Measurements from ENCODE around the gene KIAA0753. TPM values are rescaled to one million over a fixed set of nuclear protein-coding genes. Genes with fewer than 3 reads are reported as not detected.

KIAA0753 gene
- total and polyA plus RNA-seq, 2 of the 8 experiments (the other 6 are each of a cell fraction or from before 2014, with no cell fraction given): 5.0 to 27.1 TPM

- no peak overlapping the region for H2BK20ac ChIP-seq (ENCODE audit: low read length)
- no peaks in the 10 kb centered on the region for H3K27me3 ChIP-seq (replicated peaks in 1 of 4; ENCODE audit: control insufficient read depth in 3 of 4, extremely low read depth in 1 of 4, insufficient read depth in 3 of 4, low read length in 3 of 4)
- H3K4me3 ChIP-seq (ENCODE audit: extremely low read depth in 1 of 4, insufficient read depth in 2 of 4, low read depth in 3 of 4, low read length in 4 of 4): no peak overlapping the region
- peaks cover 17 to 49% (median 41%) of the 10 kb centered on the region in 4 experiments; a peak in 7 of 8 replicates for H3K36me3 ChIP-seq (ENCODE audit: control insufficient read depth in 2 of 4, insufficient read depth in 4 of 4, low read length in 3 of 4)
- no peaks in the 10 kb centered on the region for H3K79me1 ChIP-seq (ENCODE audit: low read depth, low read length)
- no peaks in the 10 kb centered on the region for H3K4me1 ChIP-seq (replicated peaks in 1 of 4; ENCODE audit: control insufficient read depth in 3 of 4, insufficient read depth in 4 of 4, low read length in 3 of 4)
- no peak overlapping the region for H3K23ac ChIP-seq (ENCODE audit: insufficient read length)
- H4K5ac ChIP-seq (ENCODE audit: insufficient read length, low read depth, low read length): no peak overlapping the region
- peaks cover 0 to 4% of the 10 kb centered on the region in 2 experiments for H4K20me1 ChIP-seq (replicated peaks in 1 of 2; ENCODE audit: control insufficient read depth in 1 of 2, insufficient read depth in 2 of 2, low read length in 2 of 2)
- no peak overlapping the region for H3K4me2 ChIP-seq (ENCODE audit: insufficient read depth in 1 of 2, low read depth in 2 of 2, low read length in 2 of 2)
- H4K8ac ChIP-seq (ENCODE audit: extremely low read depth, insufficient read depth, low read length): no peak overlapping the region
- H3K27ac ChIP-seq (ENCODE audit: low read depth, low read length): no peak overlapping the region
- ChIA-PET POLR2A (ENCODE audit: partially characterized antibody) (interaction anchor here (1.0 kb wide), 1 partner anchor 12 kb away, joined by 4 read pairs; no protein-coding TSS in a partner anchor), CTCF (ENCODE audit: partially characterized antibody) (interaction anchor here (0.6 to 1.4 kb wide), 3 partner anchors 14 to 135 kb away, joined by 3 to 5 read pairs (median 3); no protein-coding TSS in a partner anchor)
- H3K79me2 ChIP-seq (ENCODE audit: control insufficient read depth in 1 of 2, insufficient read depth in 2 of 2, low read length in 2 of 2): no peaks in the 10 kb centered on the region
- H3K9me3 ChIP-seq (ENCODE audit: insufficient read depth in 2 of 2, low read depth in 1 of 2, low read length in 1 of 2): no peaks in the 10 kb centered on the region
- FAIRE-seq (no peak), DNase-seq (ENCODE audit: low read depth in 1 of 2, low spot score in 2 of 2) (no peak)
- no peaks in the 10 kb centered on the region; the same call in 1 of the 2 replicates for H3K23me2 ChIP-seq (ENCODE audit: low read depth, low read length)
- no peak overlapping the region for H2BK5ac ChIP-seq (ENCODE audit: low read depth, low read length)
- no peak overlapping the region for H3K9ac ChIP-seq (replicated peaks in 1 of 4; ENCODE audit: extremely low read depth in 1 of 4, low read depth in 3 of 4, low read length in 3 of 4)
- TF ChIP-seq USF2 (IDR thresholded peaks at IDR 0.05; ENCODE audit: low read length) (no peak), MAFK (IDR thresholded peaks at IDR 0.05; ENCODE audit: low read depth, low read length) (no peak)
- H2AFZ ChIP-seq (ENCODE audit: low read length): no peak overlapping the region
- H3K14ac ChIP-seq (ENCODE audit: insufficient read length): no peak overlapping the region
- H2AK5ac ChIP-seq (ENCODE audit: low read depth, low read length): no peak overlapping the region
- H3K18ac ChIP-seq (ENCODE audit: extremely low read depth, low read length): no peak overlapping the region
- H3K56ac ChIP-seq (replicated peaks; ENCODE audit: insufficient read length, low read depth, low read length): no peak overlapping the region
- no peak overlapping the region for H2BK120ac ChIP-seq (replicated peaks; ENCODE audit: low read depth, low read length)
- no peak overlapping the region for H2BK15ac ChIP-seq (ENCODE audit: low read length)
- no peak overlapping the region for H4K91ac ChIP-seq (replicated peaks; ENCODE audit: insufficient read length, low read length)
- H2BK12ac ChIP-seq (ENCODE audit: low read depth, low read length): no peak overlapping the region
- no peak overlapping the region for H3K4ac ChIP-seq (replicated peaks; ENCODE audit: insufficient read length, low read depth, low read length)
- 95% methylated on average over 3 of the region's 3 CpGs; no CpG with 5 or more reads in 1 of the 2 experiments for WGBS, 2 experiments (ENCODE audit: extremely low coverage in 1 of 2, insufficient coverage in 1 of 2, insufficient read length in 1 of 2, insufficient replicate concordance in 2 of 2, low coverage in 1 of 2, low lambda C conversion rate in 2 of 2, missing lambda C conversion rate in 1 of 2)
These were observed 32.2 kb downstream of the KIAA0753 start for GRCh38 chr17:6608321-6608720.
